ENCODE data around the gene AHRR.
"Not testable (repeated sequence)": the region's sequence is repeated elsewhere in the genome, so short reads cannot be mapped to it uniquely, and the experiment has no call there.

Gene AHRR

GRCh38 chr5:367358-368130, 46.0 kb downstream of the AHRR start:
- no peak for DNase-seq (ENCODE audit: low read depth in 2 of 2)

GRCh38 chr5:368183-369084, 46.9 kb downstream of the AHRR start:
- DNase-seq (ENCODE audit: low read depth in 2 of 2) = no peak

- DNase-seq (ENCODE audit: low read depth in 2 of 2) = no peak
Observed at GRCh38 chr5:369151-369868, 47.8 kb downstream of the AHRR start.

GRCh38 chr5:369869-370236, 48.3 kb downstream of the AHRR start:
- DNase-seq (ENCODE audit: low read depth in 2 of 2) = not testable (repeated sequence)

GRCh38 chr5:370311-370958, 48.9 kb downstream of the AHRR start:
- DNase-seq (ENCODE audit: low read depth in 2 of 2) = no peak

GRCh38 chr5:370959-371810, 49.7 kb downstream of the AHRR start:
- no peak for DNase-seq (ENCODE audit: low read depth in 2 of 2)

- DNase-seq (ENCODE audit: low read depth in 2 of 2) = no peak
Observed at GRCh38 chr5:371811-372555, 50.5 kb downstream of the AHRR start.

- no peak for DNase-seq (ENCODE audit: low read depth in 2 of 2)
Observed at GRCh38 chr5:372556-372995, 51.1 kb downstream of the AHRR start.

- DNase-seq (ENCODE audit: low read depth in 2 of 2) = no peak
Observed at GRCh38 chr5:372996-373709, 51.6 kb downstream of the AHRR start.

GRCh38 chr5:373710-374602, 52.4 kb downstream of the AHRR start:
- peak; percentile 75 to 78 for DNase-seq (ENCODE audit: low read depth in 2 of 2)

GRCh38 chr5:374631-375335, 53.3 kb downstream of the AHRR start:
- no peak for DNase-seq (ENCODE audit: low read depth in 2 of 2)

- DNase-seq (ENCODE audit: low read depth in 2 of 2) = no peak
Observed at GRCh38 chr5:375336-375920, 53.9 kb downstream of the AHRR start.

- DNase-seq (ENCODE audit: low read depth in 2 of 2) = no peak
Observed at GRCh38 chr5:375921-376798, 54.6 kb downstream of the AHRR start.

GRCh38 chr5:376799-377325, 55.3 kb downstream of the AHRR start:
- no peak for DNase-seq (ENCODE audit: low read depth in 2 of 2)

- DNase-seq (ENCODE audit: low read depth in 2 of 2) = no peak
Observed at GRCh38 chr5:377326-377981, 55.9 kb downstream of the AHRR start.
